PC-3 (cell line): ENCODE data around the gene NIPBL. TPM values are rescaled to one million over a fixed set of nuclear protein-coding genes. Genes with fewer than 3 reads are reported as not detected.

Source experiments
- ATAC-seq: fragments of 200-7000 bp; cut with Tn5 transposase; 2 replicates; pipeline ENCODE4 v1.9.1; 2020; ENCODE audit warnings: mild to moderate bottlenecking, moderate library complexity
- BruUV-seq: library from RNA; stranded (reverse); fragments of 400-500 nt; replicated peaks from 2 replicates; lab custom pipeline; 2021; lab: Mats Ljungman, UMichigan
- CTCF ChIA-PET: fragments of 300-600 bp; sonication (Branson Sonifier 250); formaldehyde crosslinking; loops from one replicate; lab custom pipeline; 2022; ENCODE audit warnings: antibody characterized with exemption; lab: Charles Lee
- POLR2A ChIA-PET: fragments of 300-600 bp; sonication (Branson Sonifier 250); formaldehyde crosslinking; loops from one replicate; lab custom pipeline; 2022; ENCODE audit warnings: antibody characterized with exemption; ENCODE audit not compliant: unreplicated experiment; lab: Charles Lee
- DNase-seq: peaks from one replicate; pipeline ENCODE4 v3.0.0-alpha.2; 2015
- H2AFZ ChIP-seq: fragments of 300-600 bp; sonication (generic); 2 replicates; pipeline ENCODE4 v1.6.0; 2016; ENCODE audit warnings: antibody characterized with exemption, low read length
- H3F3A ChIP-seq: fragments of 300-600 bp; sonication (generic); one replicate; pipeline ENCODE4 v1.6.0; 2017; ENCODE audit warnings: antibody characterized with exemption, low read length, control low read depth, mild to moderate bottlenecking; ENCODE audit not compliant: unreplicated experiment
- H3K27ac ChIP-seq: fragments of 300-600 bp; sonication (generic); 2 replicates; pipeline ENCODE4 v1.5.1; 2016; ENCODE audit warnings: mild to moderate bottlenecking, low read length
- H3K27me3 ChIP-seq: fragments of 300-600 bp; sonication (generic); 2 replicates; pipeline ENCODE4 v1.6.1; 2016; ENCODE audit warnings: low read length, mixed read lengths
- H3K36me3 ChIP-seq: fragments of 300-600 bp; sonication (generic); 2 replicates; pipeline ENCODE4 v1.6.1; 2016; ENCODE audit warnings: low read depth, mixed run types, low read length, mixed read lengths
- H3K4me1 ChIP-seq: fragments of 300-600 bp; sonication (generic); 2 replicates; pipeline ENCODE4 v1.5.1; 2016; ENCODE audit warnings: low read length; ENCODE audit not compliant: insufficient read depth
- H3K4me2 ChIP-seq: fragments of 300-600 bp; sonication (generic); 2 replicates; pipeline ENCODE4 v1.6.0; 2016; ENCODE audit warnings: low read length
- H3K4me3 ChIP-seq: fragments of 300-600 bp; sonication (generic); 2 replicates; pipeline ENCODE4 v1.5.1; 2016; ENCODE audit warnings: mild to moderate bottlenecking, low read length, mixed read lengths
- H3K79me2 ChIP-seq: fragments of 300-600 bp; sonication (generic); 2 replicates; pipeline ENCODE4 v1.6.1; 2017; ENCODE audit warnings: low read length, mixed read lengths
- H3K9ac ChIP-seq: fragments of 300-600 bp; sonication (generic); 2 replicates; pipeline ENCODE4 v1.6.0; 2016; ENCODE audit warnings: mild to moderate bottlenecking, low read length
- H3K9me2 ChIP-seq: fragments of 300-600 bp; sonication (generic); replicated peaks from 2 replicates; pipeline ENCODE4 v1.6.1; 2016; ENCODE audit warnings: mixed run types, low read length, mixed read lengths
- H3K9me3 ChIP-seq: fragments of 300-600 bp; sonication (generic); 2 replicates; pipeline ENCODE4 v1.6.1; 2016; ENCODE audit warnings: low read length, mixed read lengths
- H4K20me1 ChIP-seq: fragments of 300-600 bp; sonication (generic); 2 replicates; pipeline ENCODE4 v1.6.1; 2016; ENCODE audit warnings: low read length, mixed read lengths
- EZH2 ChIP-seq: fragments of 300-600 bp; sonication (generic); IDR thresholded peaks from one replicate; pipeline ENCODE4 v1.6.1; 2017; ENCODE audit warnings: antibody characterized with exemption, mild to moderate bottlenecking, low read length; ENCODE audit not compliant: unreplicated experiment
- EZH2phosphoT487 ChIP-seq: fragments of 300-600 bp; sonication (generic); IDR thresholded peaks from 2 replicates; pipeline ENCODE4 v1.6.1; 2018; ENCODE audit warnings: mild to moderate bottlenecking, antibody characterized with exemption, low read length, borderline replicate concordance
- intact Hi-C: fragments of 100-400 bp; cut with micrococcal nuclease; formaldehyde crosslinking; loops from 2 replicates; pipeline ENCODE4 v1.9.0; 2023
- total RNA-seq: library from RNA; depleted of rRNA; stranded (reverse); fragments of >200 nt; gene quantifications from 2 replicates; pipeline ENCODE4 v1.2.3, GENCODE V29; 2014
- TF ChIP-seq, protein P1 (sequence below): fragments of 300-600 bp; sonication (generic); conservative IDR thresholded peaks from 2 replicates; pipeline ENCODE4 v1.5.1; 2017; ENCODE audit warnings: antibody characterized with exemption, low read depth, mild to moderate bottlenecking, low read length

NIPBL gene
- total RNA-seq, 1 experiment from 2014 or later: 16.8 TPM

DNA sequence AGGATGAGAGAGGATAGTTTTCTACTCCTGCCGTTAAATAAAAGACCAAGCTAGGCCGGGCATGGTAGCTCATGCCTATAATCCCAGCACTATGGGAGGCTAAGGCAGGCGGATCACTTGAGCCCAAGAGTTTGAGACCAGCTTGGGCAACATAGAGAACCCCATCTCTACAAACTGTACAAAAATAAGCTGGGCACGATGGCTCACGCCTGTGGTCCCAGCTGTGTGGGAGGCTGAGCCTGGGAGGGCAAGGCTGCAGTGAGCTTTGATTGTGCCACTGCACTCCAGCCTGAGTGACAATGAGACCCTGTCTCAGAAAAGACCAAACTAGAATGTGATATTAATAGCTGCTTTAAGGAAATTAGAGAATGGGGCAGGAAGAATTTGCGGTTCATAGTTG is 158.4 kb downstream of the NIPBL start:
- H3K79me2 ChIP-seq: no peaks in the 10 kb centered on the region
- H3F3A ChIP-seq: no peaks in the 10 kb centered on the region
- H3K9ac ChIP-seq: no peak overlapping the region
- no peak overlapping the region for H3K4me3 ChIP-seq
- H3K9me3 ChIP-seq: no peaks in the 10 kb centered on the region
- intact Hi-C loops: loop anchor here (10.0 kb wide), 1 partner anchor 290 kb away; no protein-coding TSS in a partner anchor
- no peaks in the 10 kb centered on the region; the same call in 1 of the 2 replicates for H3K36me3 ChIP-seq
- no peaks in the 10 kb centered on the region for H4K20me1 ChIP-seq
- H3K27me3 ChIP-seq: no peaks in the 10 kb centered on the region
- ChIA-PET CTCF (no interaction called here), POLR2A (no interaction called here)
- no peak overlapping the region for H3K4me2 ChIP-seq
- no peak overlapping the region for H3K27ac ChIP-seq
- TF ChIP-seq, protein P1, sequence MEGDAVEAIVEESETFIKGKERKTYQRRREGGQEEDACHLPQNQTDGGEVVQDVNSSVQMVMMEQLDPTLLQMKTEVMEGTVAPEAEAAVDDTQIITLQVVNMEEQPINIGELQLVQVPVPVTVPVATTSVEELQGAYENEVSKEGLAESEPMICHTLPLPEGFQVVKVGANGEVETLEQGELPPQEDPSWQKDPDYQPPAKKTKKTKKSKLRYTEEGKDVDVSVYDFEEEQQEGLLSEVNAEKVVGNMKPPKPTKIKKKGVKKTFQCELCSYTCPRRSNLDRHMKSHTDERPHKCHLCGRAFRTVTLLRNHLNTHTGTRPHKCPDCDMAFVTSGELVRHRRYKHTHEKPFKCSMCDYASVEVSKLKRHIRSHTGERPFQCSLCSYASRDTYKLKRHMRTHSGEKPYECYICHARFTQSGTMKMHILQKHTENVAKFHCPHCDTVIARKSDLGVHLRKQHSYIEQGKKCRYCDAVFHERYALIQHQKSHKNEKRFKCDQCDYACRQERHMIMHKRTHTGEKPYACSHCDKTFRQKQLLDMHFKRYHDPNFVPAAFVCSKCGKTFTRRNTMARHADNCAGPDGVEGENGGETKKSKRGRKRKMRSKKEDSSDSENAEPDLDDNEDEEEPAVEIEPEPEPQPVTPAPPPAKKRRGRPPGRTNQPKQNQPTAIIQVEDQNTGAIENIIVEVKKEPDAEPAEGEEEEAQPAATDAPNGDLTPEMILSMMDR: no peak
- no peak for TF ChIP-seq EZH2phosphoT487
- no peak for TF ChIP-seq EZH2
- no TSS peak for BruUV-seq
- H3K4me1 ChIP-seq: no peaks in the 10 kb centered on the region
- DNase-seq (no peak), ATAC-seq (no peak)
- H2AFZ ChIP-seq: no peak overlapping the region
- H3K9me2 ChIP-seq: no peaks in the 10 kb centered on the region

DNA sequence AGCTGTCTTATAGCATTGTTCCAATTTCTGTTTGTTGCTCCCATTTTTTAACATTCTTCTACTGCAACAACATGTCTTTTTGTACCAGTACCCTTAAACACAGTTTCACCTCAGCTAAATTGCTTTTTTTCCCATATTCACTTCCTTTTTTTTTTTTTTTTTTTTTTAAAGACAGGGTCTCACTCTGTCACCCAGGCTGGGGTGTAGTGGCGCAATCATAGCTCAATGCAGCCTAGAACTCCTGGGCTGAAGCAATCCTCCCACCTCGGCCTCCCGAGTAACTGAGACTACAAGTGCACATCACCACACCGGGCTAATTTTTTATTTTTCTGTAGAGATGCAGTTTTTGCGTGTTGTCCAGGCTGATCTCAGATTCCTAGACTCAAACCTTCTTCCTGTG is 161.3 kb downstream of the NIPBL start:
- CTCF ChIA-PET: interaction anchor here (0.5 kb wide), 1 partner anchor 75 kb away, joined by 4 read pairs; no protein-coding TSS in a partner anchor
- H3K27ac ChIP-seq: no peak overlapping the region
- no peak for ATAC-seq
- H3F3A ChIP-seq: no peaks in the 10 kb centered on the region
- H3K36me3 ChIP-seq: no peaks in the 10 kb centered on the region
- H3K4me2 ChIP-seq: no peak overlapping the region
- H3K9me3 ChIP-seq: no peaks in the 10 kb centered on the region
- TF ChIP-seq, protein P1: no peak
- TF ChIP-seq EZH2 (no peak), EZH2phosphoT487 (no peak)
- no peaks in the 10 kb centered on the region for H3K79me2 ChIP-seq
- BruUV-seq: no TSS peak
- no peak overlapping the region for H2AFZ ChIP-seq
- no peak overlapping the region for H3K9ac ChIP-seq
- no peaks in the 10 kb centered on the region for H3K4me1 ChIP-seq
- no peaks in the 10 kb centered on the region for H4K20me1 ChIP-seq
- intact Hi-C loops: loop anchor here (10.0 kb wide), 1 partner anchor 287 kb away; no protein-coding TSS in a partner anchor
- no peaks in the 10 kb centered on the region for H3K9me2 ChIP-seq
- POLR2A ChIA-PET: no interaction called here
- no peaks in the 10 kb centered on the region for H3K27me3 ChIP-seq
- no peak for DNase-seq
- H3K4me3 ChIP-seq: no peak overlapping the region

DNA sequence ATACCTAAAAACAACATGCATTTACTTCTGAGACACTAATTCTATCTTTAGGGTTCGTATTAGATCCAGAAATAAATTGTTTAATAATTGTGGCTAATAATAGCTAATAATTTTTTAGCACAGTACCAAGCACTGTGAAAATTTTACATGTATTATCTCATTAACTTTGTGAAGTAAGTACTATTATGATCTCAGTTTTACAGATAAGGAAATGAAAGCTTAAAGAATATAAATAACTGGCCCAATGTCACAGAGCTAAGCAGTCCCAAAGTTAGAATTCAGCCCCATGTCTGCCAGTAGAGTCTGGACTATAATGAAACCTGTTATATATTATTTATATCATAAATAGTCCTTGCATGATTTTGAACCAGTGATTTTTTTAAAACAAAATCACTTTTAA is 163.3 kb downstream of the NIPBL start:
- no peak for ATAC-seq
- Histone ChIP-seq H3K9me3 (no peaks in the 10 kb centered on the region), H3K79me2 (no peaks in the 10 kb centered on the region), H3K27ac (no peak overlapping the region), H3K36me3 (0 out of 2 replicates have a peak, but pooled peaks cover 3% of the 10 kb centered on the region), H3K9me2 (no peaks in the 10 kb centered on the region), H2AFZ (no peak overlapping the region), H3K4me3 (no peak overlapping the region), H3K4me2 (no peak overlapping the region), H4K20me1 (no peaks in the 10 kb centered on the region), H3F3A (no peaks in the 10 kb centered on the region), H3K4me1 (no peaks in the 10 kb centered on the region), H3K27me3 (no peaks in the 10 kb centered on the region), H3K9ac (no peak overlapping the region)
- intact Hi-C loops: loop anchor here (10.0 kb wide), 1 partner anchor 285 kb away; no protein-coding TSS in a partner anchor
- POLR2A ChIA-PET: no interaction called here
- no peak for DNase-seq
- TF ChIP-seq, protein P1: no peak
- TF ChIP-seq EZH2: no peak
- TF ChIP-seq EZH2phosphoT487: no peak
- CTCF ChIA-PET: no interaction called here
- BruUV-seq: no TSS peak
